Activated CD4-positive, alpha-beta T cell treated with anti-CD3 and anti-CD28 coated beads, Interleukin-2, amount 10 ng/mL, durations not matched to agents 7 days and 5 days (primary cell): Measurements from ENCODE around the gene APP. TPM values are rescaled to one million over a fixed set of nuclear protein-coding genes. Genes with fewer than 3 reads are reported as not detected.

Experiments used
- CTCF ChIA-PET: fragments of 350-600 bp; sonication (Branson Sonifier 250); formaldehyde crosslinking; loops from one replicate; lab custom pipeline; 2021; ENCODE audit warnings: antibody characterized with exemption; lab: Charles Lee
- POLR2A ChIA-PET: fragments of 350-600 bp; sonication (Branson Sonifier 250); formaldehyde crosslinking; loops from one replicate; lab custom pipeline; 2021; ENCODE audit warnings: antibody characterized with exemption; lab: Charles Lee
- DNase-seq: peaks from one replicate; pipeline ENCODE4 v3.0.0-alpha.2; 2020
- H3K27ac Mint-ChIP-seq: one replicate; pipeline ENCODE4 v1.8.0; 2021; ENCODE audit warnings: mild to moderate bottlenecking, moderate library complexity, mixed read lengths
- H3K27me3 Mint-ChIP-seq: one replicate; pipeline ENCODE4 v1.8.0; 2021; ENCODE audit warnings: mixed read lengths
- H3K36me3 Mint-ChIP-seq: one replicate; pipeline ENCODE4 v1.8.0; 2021; ENCODE audit warnings: low read depth, mixed read lengths
- H3K4me1 Mint-ChIP-seq: one replicate; pipeline ENCODE4 v1.8.0; 2021; ENCODE audit warnings: mixed read lengths
- H3K4me3 Mint-ChIP-seq: one replicate; pipeline ENCODE4 v1.8.0; 2021; ENCODE audit warnings: mild to moderate bottlenecking, moderate library complexity, mixed read lengths
- H3K9me3 Mint-ChIP-seq: one replicate; pipeline ENCODE4 v1.8.0; 2021; ENCODE audit warnings: mixed read lengths
- total RNA-seq, 2 experiments: library from RNA; stranded (reverse); gene quantifications; one replicate each; pipeline ENCODE4 v1.2.3, GENCODE V29; 2021

Gene APP
- total RNA-seq, 2 experiments from 2014 or later, result 31.0 to 31.4 TPM

DNA sequence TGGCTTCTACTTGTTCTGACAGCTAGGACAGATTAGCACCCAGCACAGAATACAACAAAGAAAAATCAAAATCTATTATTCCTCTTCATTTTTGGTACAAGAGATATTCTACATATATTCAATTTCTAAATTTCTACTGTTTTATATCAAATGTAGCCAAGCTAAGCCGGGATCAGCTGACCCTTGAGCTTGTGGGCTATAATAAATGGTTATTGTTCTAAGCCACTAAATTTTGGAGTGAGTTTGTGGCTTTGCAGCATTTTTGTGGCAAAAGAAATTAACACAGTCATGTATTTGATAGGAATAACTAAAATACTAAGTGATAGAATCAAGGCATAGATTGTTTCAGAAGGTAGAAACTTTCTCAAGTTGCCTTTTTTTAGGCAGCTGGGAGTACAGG lies 50.7 kb downstream of the APP start:
- Mint-ChIP-seq H3K9me3 (no peaks in the 10 kb centered on the region), H3K36me3 (no peaks in the 10 kb centered on the region), H3K27ac (no peak overlapping the region), H3K4me1 (peaks cover 3% of the 10 kb centered on the region), H3K4me3 (no peak overlapping the region), H3K27me3 (no peaks in the 10 kb centered on the region)
- DNase-seq, result no peak
- POLR2A ChIA-PET, result no interaction called here
- CTCF ChIA-PET, result no interaction called here

DNA sequence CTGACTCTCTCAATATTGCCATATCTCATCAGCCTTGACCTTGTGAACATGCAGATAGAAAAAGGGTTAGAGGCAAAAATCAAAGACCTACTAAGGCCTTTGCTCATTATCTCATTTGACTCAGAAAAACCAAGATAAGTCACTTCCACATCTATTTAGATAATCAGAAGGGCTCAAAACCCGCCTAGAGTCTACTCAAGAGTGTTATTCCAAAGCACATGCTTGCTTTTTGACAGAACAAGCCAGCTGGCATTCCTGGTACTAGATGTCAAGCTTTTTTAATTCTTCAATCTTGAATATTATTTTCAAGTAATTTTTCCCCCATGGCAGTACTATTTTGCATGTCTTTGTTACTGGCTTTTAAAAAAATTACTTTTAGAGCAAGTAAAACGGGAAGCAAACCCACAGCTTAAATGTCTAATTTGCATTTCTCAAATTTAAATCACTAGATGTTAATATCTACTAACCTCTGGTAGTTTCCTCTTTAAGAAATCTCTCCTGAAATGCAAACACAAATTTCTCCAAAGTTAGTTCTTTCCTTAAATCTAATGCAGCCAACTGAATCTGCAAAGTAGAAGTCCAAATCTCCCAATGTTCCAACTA lies 51.5 kb downstream of the APP start:
- CTCF ChIA-PET, result no interaction called here
- Mint-ChIP-seq H3K27me3 (no peaks in the 10 kb centered on the region), H3K4me3 (no peak overlapping the region), H3K27ac (no peak overlapping the region), H3K4me1 (peaks cover 3% of the 10 kb centered on the region), H3K36me3 (no peaks in the 10 kb centered on the region), H3K9me3 (no peaks in the 10 kb centered on the region)
- POLR2A ChIA-PET, result no interaction called here
- DNase-seq, result no peak

DNA sequence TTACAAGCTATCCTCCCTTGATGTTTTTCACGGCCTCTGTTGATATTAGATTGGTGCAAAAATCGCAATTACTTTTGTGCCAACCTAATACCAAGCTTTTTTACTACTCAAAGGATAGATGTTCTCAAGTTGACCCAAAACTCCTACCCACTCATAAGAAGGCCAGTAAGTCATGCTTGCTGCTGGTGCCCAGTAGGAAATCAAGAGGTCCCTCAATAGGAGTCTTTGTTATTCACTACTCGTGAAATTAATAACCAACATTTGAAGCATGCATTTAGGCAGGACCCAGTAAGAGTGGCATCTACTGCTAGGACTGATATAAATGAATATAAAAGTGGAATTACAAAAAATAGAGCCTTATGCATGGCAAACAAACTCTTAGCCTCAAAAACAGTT lies 52.6 kb downstream of the APP start:
- ChIA-PET POLR2A (no interaction called here), CTCF (no interaction called here)
- no peaks in the 10 kb centered on the region for H3K27me3 Mint-ChIP-seq
- H3K4me3 Mint-ChIP-seq, result no peak overlapping the region
- peaks cover 3% of the 10 kb centered on the region for H3K4me1 Mint-ChIP-seq
- no peaks in the 10 kb centered on the region for H3K36me3 Mint-ChIP-seq
- H3K27ac Mint-ChIP-seq, result no peak overlapping the region
- H3K9me3 Mint-ChIP-seq, result no peaks in the 10 kb centered on the region
- DNase-seq, result no peak

DNA sequence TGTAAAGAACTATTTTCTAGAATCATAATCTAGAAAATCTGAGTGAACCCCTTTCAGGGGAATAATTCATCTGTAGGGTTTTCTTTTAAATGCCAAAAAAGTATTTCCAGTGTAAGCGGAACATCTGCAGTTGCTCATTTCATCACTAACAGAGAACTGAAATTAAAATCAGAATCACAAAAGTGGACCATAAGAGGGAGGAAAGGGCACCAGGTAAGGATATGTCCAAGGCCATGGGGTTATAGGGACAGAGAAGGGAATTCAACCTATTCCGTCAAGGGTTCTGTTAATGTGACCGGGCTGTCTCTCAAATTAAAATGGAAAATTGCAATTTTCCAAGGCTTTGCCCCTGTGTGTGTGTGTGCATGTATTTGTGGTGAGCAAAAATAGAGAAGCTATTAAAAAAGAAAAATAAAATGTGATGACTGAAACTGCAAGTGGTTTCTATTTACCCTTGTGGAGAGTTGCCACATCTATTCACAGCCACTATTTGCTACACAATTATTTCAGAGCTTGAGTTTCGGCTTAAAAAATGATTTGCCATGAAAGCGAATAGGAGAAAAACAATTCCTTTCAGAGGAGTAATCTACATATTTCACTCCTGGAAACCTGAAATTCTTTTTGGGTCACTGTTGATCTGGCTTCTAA lies 53.1 kb downstream of the APP start:
- no peaks in the 10 kb centered on the region for H3K27me3 Mint-ChIP-seq
- no peak overlapping the region for H3K27ac Mint-ChIP-seq
- no peak overlapping the region for H3K4me3 Mint-ChIP-seq
- ChIA-PET POLR2A (no interaction called here), CTCF (no interaction called here)
- peaks cover 3% of the 10 kb centered on the region for H3K4me1 Mint-ChIP-seq
- H3K9me3 Mint-ChIP-seq, result no peaks in the 10 kb centered on the region
- no peaks in the 10 kb centered on the region for H3K36me3 Mint-ChIP-seq
- no peak for DNase-seq

DNA sequence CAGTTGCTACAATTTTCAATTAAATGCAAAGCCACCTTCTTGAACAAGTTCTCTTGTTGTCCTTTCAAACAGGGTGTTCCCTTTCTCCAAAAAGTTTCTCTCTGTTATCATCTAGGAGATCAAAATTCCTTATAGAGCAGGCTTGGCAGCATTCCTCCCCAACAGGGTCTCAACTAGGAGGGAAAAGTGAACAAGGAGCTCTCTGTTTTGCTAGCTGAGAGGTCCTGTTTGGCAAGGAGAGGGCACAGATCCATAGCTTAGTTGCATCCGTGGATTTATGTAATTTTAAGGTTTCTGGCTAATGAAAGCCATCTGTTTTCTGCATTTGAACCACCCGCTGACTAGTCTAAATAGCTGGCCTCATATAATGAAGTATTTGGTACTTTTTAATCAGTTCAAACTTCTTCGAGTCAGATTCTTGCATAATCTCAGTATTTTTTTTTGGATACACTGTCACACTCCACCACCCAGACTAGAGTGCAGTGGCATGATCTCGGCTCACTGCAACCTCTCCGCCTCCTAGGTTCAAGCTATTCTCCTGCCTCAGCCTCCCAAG lies 54.0 kb downstream of the APP start:
- POLR2A ChIA-PET, result no interaction called here
- Mint-ChIP-seq H3K9me3 (no peaks in the 10 kb centered on the region), H3K27ac (no peak overlapping the region), H3K27me3 (no peaks in the 10 kb centered on the region), H3K36me3 (no peaks in the 10 kb centered on the region), H3K4me1 (peaks cover 3% of the 10 kb centered on the region), H3K4me3 (no peak overlapping the region)
- CTCF ChIA-PET, result no interaction called here
- DNase-seq, result no peak

DNA sequence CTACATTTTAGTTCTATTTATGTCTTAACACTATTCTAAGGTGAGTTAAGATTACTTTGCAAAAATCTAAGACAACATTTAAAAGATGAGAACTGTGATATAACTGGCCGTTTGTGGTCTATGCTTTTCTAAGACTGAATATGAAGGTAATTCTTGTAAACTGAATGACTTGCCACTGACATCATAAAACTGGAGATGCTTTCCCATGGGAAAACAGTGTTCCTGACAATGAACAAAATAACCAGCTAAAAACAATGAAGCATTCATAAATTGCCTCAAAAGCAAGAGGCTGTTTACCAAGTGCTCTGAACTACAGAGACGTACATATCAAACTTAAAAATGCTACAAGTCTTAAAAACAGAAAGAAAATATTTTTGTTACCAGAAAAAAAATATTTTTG lies 54.7 kb downstream of the APP start:
- no peak overlapping the region for H3K27ac Mint-ChIP-seq
- POLR2A ChIA-PET, result no interaction called here
- no peak for DNase-seq

DNA sequence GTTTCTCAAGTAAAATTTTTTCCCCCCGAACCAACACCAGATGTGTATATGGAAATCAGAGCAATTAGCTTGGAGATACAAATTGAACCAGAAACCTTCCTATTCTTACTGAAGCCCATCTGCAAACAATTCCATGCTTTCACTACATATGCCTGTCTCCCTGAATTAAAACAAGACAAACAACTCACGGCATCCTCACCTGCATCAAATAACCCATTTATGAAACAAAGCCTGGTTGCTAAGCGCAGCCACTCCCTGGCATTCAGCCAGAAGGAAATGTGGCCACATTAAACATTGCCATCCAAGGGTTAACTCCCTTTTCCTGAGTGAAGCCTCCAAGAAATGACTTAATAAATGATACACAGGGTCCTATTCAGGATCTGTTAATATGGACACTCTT lies 55.3 kb downstream of the APP start:
- no peak overlapping the region for H3K4me3 Mint-ChIP-seq
- DNase-seq, result no peak
- H3K4me1 Mint-ChIP-seq, result peaks cover 3% of the 10 kb centered on the region
- ChIA-PET CTCF (interaction anchor here (0.8 kb wide), 1 partner anchor 13 kb away, joined by 3 read pairs; no protein-coding TSS in a partner anchor), POLR2A (no interaction called here)
- H3K9me3 Mint-ChIP-seq, result no peaks in the 10 kb centered on the region
- H3K27ac Mint-ChIP-seq, result no peak overlapping the region
- H3K27me3 Mint-ChIP-seq, result no peaks in the 10 kb centered on the region
- no peaks in the 10 kb centered on the region for H3K36me3 Mint-ChIP-seq

More for the DNA sequence above, 54.7 kb downstream of the APP start:
- Mint-ChIP-seq H3K27me3 (no peaks in the 10 kb centered on the region), H3K4me1 (peaks cover 3% of the 10 kb centered on the region), H3K36me3 (no peaks in the 10 kb centered on the region), H3K9me3 (no peaks in the 10 kb centered on the region), H3K4me3 (no peak overlapping the region)
- CTCF ChIA-PET, result no interaction called here

DNA sequence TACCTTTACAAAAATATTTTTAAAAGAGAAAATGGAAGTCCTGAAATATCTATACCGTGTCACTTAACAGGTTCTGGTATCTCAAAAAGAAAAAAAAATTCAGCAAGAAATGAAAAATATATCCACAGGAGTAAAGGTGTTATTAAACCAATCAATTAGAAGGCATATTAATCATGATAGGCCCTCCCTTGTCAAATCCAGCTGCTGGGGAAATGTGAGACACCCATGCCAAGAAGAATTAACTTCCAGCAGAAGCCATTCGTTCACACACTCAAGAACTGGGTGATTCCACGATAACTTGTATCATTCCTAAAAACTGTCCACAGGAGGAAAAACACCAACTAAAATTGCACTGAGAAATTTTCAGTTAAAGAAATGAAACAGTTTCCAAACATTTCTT lies 57.6 kb downstream of the APP start:
- ChIA-PET POLR2A (no interaction called here), CTCF (no interaction called here)
- no peak overlapping the region for H3K27ac Mint-ChIP-seq
- H3K4me1 Mint-ChIP-seq, result peaks cover 3% of the 10 kb centered on the region
- DNase-seq, result no peak
- peaks cover 5% of the 10 kb centered on the region for H3K36me3 Mint-ChIP-seq
- no peaks in the 10 kb centered on the region for H3K27me3 Mint-ChIP-seq
- no peak overlapping the region for H3K4me3 Mint-ChIP-seq
- no peaks in the 10 kb centered on the region for H3K9me3 Mint-ChIP-seq

DNA sequence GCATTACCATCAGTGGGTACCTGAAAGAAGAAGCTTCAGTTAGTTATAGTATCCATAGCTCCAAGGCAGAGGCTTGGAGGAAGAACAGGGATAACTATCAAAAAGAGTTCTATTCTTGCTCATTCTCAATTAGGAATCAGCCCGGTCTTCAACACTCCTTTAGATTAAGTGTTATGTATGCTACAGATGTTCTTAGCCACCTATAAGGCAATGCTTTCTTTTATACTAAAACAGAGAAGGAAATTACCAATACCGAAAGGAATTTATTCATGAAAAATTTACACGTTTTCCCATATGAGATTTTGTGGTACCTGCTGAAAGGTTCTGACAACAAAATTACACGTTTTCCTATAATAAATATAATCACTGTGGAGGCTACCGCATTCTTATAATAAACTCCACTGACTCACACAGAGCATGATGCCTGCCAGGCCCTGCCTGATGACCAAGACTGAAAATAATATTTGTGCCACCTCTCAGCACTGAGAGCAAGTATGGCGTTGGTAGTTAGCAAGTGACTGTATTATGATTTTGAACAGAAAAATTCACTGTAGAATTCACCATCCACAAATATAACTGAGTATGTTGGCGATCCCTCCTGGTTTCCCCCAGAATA lies 58.3 kb downstream of the APP start:
- Mint-ChIP-seq H3K9me3 (no peaks in the 10 kb centered on the region), H3K36me3 (peaks cover 5% of the 10 kb centered on the region), H3K27me3 (no peaks in the 10 kb centered on the region), H3K27ac (no peak overlapping the region), H3K4me3 (no peak overlapping the region), H3K4me1 (peaks cover 3% of the 10 kb centered on the region)
- ChIA-PET CTCF (no interaction called here), POLR2A (no interaction called here)
- DNase-seq, result no peak

DNA sequence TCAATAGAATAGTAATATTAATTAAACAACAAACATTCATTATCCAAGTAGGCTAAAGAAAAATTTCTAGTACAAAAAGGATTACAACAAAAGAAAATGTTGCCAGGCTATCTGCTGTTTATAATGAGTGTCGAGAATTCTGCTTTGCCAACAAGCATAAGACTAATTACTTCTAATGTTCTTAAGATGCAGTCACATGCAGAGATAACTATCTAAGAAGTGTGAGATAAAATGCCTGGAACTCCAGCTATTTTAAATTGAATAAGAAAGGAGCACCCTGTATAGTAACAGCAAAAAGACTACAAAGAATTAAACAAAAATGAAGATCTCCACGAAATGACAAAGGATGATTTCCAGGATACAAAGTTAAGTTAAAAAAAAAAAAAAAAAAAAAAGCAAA lies 59.9 kb downstream of the APP start:
- Mint-ChIP-seq H3K36me3 (peaks cover 5% of the 10 kb centered on the region), H3K27me3 (no peaks in the 10 kb centered on the region), H3K9me3 (no peaks in the 10 kb centered on the region), H3K4me1 (peaks cover 3% of the 10 kb centered on the region), H3K4me3 (no peak overlapping the region), H3K27ac (no peak overlapping the region)
- POLR2A ChIA-PET, result no interaction called here
- CTCF ChIA-PET, result no interaction called here
- DNase-seq, result no peak

DNA sequence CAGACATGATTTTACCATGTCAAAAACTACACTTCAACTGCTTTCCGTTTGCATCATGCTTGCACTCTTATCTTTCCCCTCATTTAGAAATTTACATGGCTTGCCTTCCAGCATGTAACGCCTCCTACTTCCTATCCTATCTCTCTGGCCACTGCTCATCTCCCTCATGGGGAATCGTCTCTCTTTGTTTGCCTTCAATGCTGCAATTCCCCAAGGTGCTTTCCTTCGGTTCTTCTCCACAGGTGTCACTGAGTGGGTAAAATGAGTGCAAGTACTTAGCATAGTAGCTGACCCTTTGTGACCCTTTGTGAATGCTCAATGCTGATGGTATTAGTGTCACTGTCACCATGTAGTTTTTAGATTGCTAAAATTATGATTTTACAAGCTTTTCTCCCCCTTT lies 63.1 kb downstream of the APP start:
- peaks cover 9% of the 10 kb centered on the region for H3K36me3 Mint-ChIP-seq
- POLR2A ChIA-PET, result no interaction called here
- no peak overlapping the region for H3K4me3 Mint-ChIP-seq
- CTCF ChIA-PET, result no interaction called here
- no peak for DNase-seq
- no peak overlapping the region for H3K27ac Mint-ChIP-seq
- no peaks in the 10 kb centered on the region for H3K9me3 Mint-ChIP-seq
- H3K27me3 Mint-ChIP-seq, result no peaks in the 10 kb centered on the region
- H3K4me1 Mint-ChIP-seq, result no peaks in the 10 kb centered on the region

DNA sequence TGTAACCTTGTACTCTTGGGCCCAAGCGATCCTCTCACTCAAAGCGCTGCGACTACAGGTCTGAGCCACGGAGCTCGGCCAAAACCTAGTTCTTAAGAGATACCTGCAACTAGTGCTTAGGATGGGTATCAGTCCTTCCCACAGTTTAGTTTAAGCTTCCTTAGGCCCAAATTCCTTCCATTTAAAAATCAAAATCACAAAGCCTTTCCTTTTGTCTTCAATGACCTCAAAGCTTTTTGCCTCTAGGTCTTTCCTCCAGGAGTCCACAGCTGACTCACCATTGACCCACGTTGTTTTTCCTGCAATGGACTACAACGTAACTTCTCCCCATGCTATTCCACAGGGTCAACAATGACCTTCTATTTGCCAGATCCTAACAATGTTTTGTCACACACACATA lies 64.0 kb downstream of the APP start:
- H3K36me3 Mint-ChIP-seq, result peaks cover 9% of the 10 kb centered on the region
- ChIA-PET POLR2A (no interaction called here), CTCF (interaction anchor here (1.0 kb wide), 1 partner anchor 50 kb away, joined by 3 read pairs; no protein-coding TSS in a partner anchor)
- H3K4me3 Mint-ChIP-seq, result no peak overlapping the region
- H3K27me3 Mint-ChIP-seq, result no peaks in the 10 kb centered on the region
- H3K27ac Mint-ChIP-seq, result no peak overlapping the region
- no peaks in the 10 kb centered on the region for H3K9me3 Mint-ChIP-seq
- no peaks in the 10 kb centered on the region for H3K4me1 Mint-ChIP-seq
- DNase-seq, result no peak

DNA sequence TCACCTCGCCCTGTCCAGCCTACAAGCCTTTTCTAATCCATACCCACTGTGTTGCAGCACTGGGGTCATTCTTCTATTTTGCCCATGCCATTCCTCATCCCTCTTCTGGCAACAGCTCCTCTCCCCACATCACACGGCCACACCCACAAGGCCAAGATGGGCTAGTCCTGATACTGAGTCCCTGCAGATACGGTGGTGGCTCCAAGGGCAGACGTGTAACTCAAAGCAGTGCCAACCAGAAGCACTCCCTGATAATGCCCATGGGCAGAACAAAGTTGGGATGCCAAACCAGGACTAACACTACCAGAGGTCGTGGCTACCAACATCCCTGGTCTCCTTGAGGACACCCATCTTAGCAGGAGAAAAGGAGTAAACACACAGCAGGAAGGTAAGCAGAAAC lies 64.8 kb downstream of the APP start:
- DNase-seq, result no peak
- no peaks in the 10 kb centered on the region for H3K9me3 Mint-ChIP-seq
- no peak overlapping the region for H3K4me3 Mint-ChIP-seq
- POLR2A ChIA-PET, result no interaction called here
- no peak overlapping the region for H3K27ac Mint-ChIP-seq
- no peaks in the 10 kb centered on the region for H3K4me1 Mint-ChIP-seq
- H3K36me3 Mint-ChIP-seq, result peaks cover 9% of the 10 kb centered on the region
- CTCF ChIA-PET, result no interaction called here
- H3K27me3 Mint-ChIP-seq, result no peaks in the 10 kb centered on the region
